C4-2B (cell line): ENCODE data around the gene MAP3K5.

Experiments used
- CTCF ChIP-seq: fragments of 450-650 bp; conservative IDR thresholded peaks from 2 replicates; pipeline ENCODE4 v1.5.1; 2017; ENCODE audit warnings: mild to moderate bottlenecking
- ZFX ChIP-seq: fragments of 450-650 bp; IDR thresholded peaks from 2 replicates; pipeline ENCODE4 v1.6.1; 2017

DNA sequence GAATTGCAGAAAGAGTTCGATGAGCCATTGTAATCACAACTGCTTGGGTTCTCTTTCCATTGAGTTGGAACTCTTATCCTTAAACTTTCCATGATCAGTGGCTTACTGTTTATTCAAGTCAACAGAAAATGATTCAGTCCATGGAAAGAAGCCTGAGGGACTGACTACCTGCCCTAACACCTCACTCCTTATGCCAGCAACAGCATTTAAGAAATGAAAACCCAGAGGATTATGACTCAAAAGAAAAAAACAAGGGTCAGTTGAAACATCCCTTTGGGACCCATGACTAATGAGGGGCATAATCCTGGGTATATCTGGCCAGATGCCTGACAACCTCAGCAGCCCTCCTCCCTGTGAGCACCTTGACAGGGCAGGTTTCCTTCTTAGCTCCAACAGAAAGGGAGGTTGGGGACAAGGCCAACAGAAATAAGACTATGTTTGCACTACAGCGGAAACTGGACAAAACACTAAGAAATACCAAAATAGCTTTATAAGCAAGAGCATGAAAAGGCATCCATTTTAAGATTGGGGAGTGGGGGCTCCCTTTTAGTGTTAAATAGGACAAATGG is 106.7 kb downstream of the MAP3K5 start:
- TF ChIP-seq CTCF, result no peak
- no peak for TF ChIP-seq ZFX
